H1 (cell line): Measurements from ENCODE around the gene IFNG-AS1. TPM values are rescaled to one million over a fixed set of nuclear protein-coding genes. Genes with fewer than 3 reads are reported as not detected.

Experiments
- BACH1 ChIP-seq: IDR thresholded peaks from 2 replicates; pipeline ENCODE4 v1.6.1; 2012; ENCODE audit warnings: low read length, improper control_type of control experiment
- CHD7 ChIP-seq: fragments of 300-600 bp; sonication (generic); IDR thresholded peaks from 2 replicates; pipeline ENCODE4 v1.7.1; 2012; ENCODE audit warnings: low read length, moderate library complexity, mild to moderate bottlenecking, inconsistent platforms; ENCODE audit not compliant: insufficient replicate concordance
- EP300 ChIP-seq, 2 experiments: IDR thresholded peaks; 1 replicate in 1 of 2; 2 replicates in 1 of 2; pipeline ENCODE4 v1.6.1; 2011 to 2012; ENCODE audit warnings: low read depth in 2 of 2, low read length in 2 of 2, mild to moderate bottlenecking in 2 of 2, borderline replicate concordance in 1 of 2, inconsistent platforms in 1 of 2, moderate library complexity in 1 of 2
- HDAC6 ChIP-seq: IDR thresholded peaks from one replicate; pipeline ENCODE4 v1.7.1; 2012; ENCODE audit warnings: low read depth, mild to moderate bottlenecking, inconsistent platforms, low read length, moderate library complexity
- KDM4A ChIP-seq: IDR thresholded peaks from one replicate; pipeline ENCODE4 v1.7.1; 2012; ENCODE audit warnings: low read depth, mild to moderate bottlenecking, moderate library complexity, low read length, inconsistent platforms; ENCODE audit not compliant: severe bottlenecking
- POLR2A ChIP-seq, 2 experiments: IDR thresholded peaks; 1 replicate in 1 of 2; 2 replicates in 1 of 2; pipeline ENCODE4 v1.6.1; 2011; ENCODE audit warnings: low read depth in 2 of 2, low read length in 2 of 2, mild to moderate bottlenecking in 2 of 2; ENCODE audit errors: control extremely low read depth in 1 of 2
- POU5F1 ChIP-seq: IDR thresholded peaks from 2 replicates; pipeline ENCODE4 v1.6.1; 2011; ENCODE audit warnings: low read depth, mild to moderate bottlenecking, low read length, moderate library complexity
- RNF2 ChIP-seq: fragments of 200-900, 300-1000 bp; sonication (generic); IDR thresholded peaks from 2 replicates; pipeline ENCODE4 v1.7.1; 2016; ENCODE audit warnings: borderline replicate concordance, low read depth, mild to moderate bottlenecking, antibody characterized with exemption, low read length; ENCODE audit not compliant: poor library complexity, severe bottlenecking; ENCODE audit errors: missing control alignments
- RXRA ChIP-seq: IDR thresholded peaks from 2 replicates; pipeline ENCODE4 v1.6.1; 2011; ENCODE audit warnings: low read depth, mild to moderate bottlenecking, low read length, moderate library complexity; ENCODE audit not compliant: insufficient read depth
- SIRT6 ChIP-seq: IDR thresholded peaks from one replicate; pipeline ENCODE4 v1.7.1; 2012; ENCODE audit warnings: low read length, inconsistent platforms
- TAF1 ChIP-seq: IDR thresholded peaks from 2 replicates; pipeline ENCODE4 v1.6.1; 2011; ENCODE audit warnings: mild to moderate bottlenecking, low read depth, low read length
- TBP ChIP-seq: IDR thresholded peaks from 2 replicates; pipeline ENCODE4 v1.6.1; 2011; ENCODE audit warnings: low read depth, low read length, improper control_type of control experiment
- polyA plus RNA-seq, 7 experiments: library from polyadenylated mRNA; depleted of rRNA in 3 of 7; stranded (reverse) in 5 of 7; unstranded in 2 of 7; fragments of >200 nt in 5 of 7; fragments of 200-250 nt in 2 of 7; gene quantifications; 1 replicate in 5 of 7; 2 replicates in 1 of 7; 4 replicates in 1 of 7; pipeline versions ENCODE4 v1.2.1 to v1.2.3, GENCODE V29; 2011 to 2013; ENCODE audit warnings: missing spikeins in 2 of 7, mixed read lengths in 2 of 7
- total RNA-seq: library from RNA; stranded (reverse); fragmentation: NEBNext Ultra II Directional; extraction: Animal tissue kit (Norgen Biotek cat#: 25700); gene quantifications from 2 replicates; pipeline ENCODE4 v1.2.1, GENCODE V29; 2021

IFNG-AS1 gene
- total and polyA plus RNA-seq, 2 of the 8 experiments (the other 6 are each of a cell fraction or from before 2014, with no cell fraction given): not detected

- TF ChIP-seq CHD7: no peak
- TF ChIP-seq KDM4A: no peak
- no peak for TF ChIP-seq BACH1
- TF ChIP-seq EP300 (IDR thresholded peaks at IDR 0.05; ENCODE audit: borderline replicate concordance in 1 of 2, low read depth in 2 of 2, low read length in 2 of 2): no peak
- no peak for TF ChIP-seq RXRA
- no peak for TF ChIP-seq TBP
- TF ChIP-seq HDAC6: no peak
- TF ChIP-seq POLR2A (IDR thresholded peaks at IDR 0.05; ENCODE audit: control extremely low read depth in 1 of 2, low read depth in 2 of 2, low read length in 2 of 2): no peak
- no peak for TF ChIP-seq SIRT6
- no peak for TF ChIP-seq TAF1
- TF ChIP-seq RNF2: no peak
- no peak for TF ChIP-seq POU5F1
Measured at GRCh38 chr12:68065687-68066086, 76.4 kb downstream of the IFNG-AS1 start (continued).
